D341Med (cell line): ENCODE data around the gene TNRC6B.

ENCODE experiments used
- DNase-seq: peaks from one replicate; pipeline ENCODE4 v3.0.0; 2012; ENCODE audit warnings: low spot score

The TNRC6B gene

DNA sequence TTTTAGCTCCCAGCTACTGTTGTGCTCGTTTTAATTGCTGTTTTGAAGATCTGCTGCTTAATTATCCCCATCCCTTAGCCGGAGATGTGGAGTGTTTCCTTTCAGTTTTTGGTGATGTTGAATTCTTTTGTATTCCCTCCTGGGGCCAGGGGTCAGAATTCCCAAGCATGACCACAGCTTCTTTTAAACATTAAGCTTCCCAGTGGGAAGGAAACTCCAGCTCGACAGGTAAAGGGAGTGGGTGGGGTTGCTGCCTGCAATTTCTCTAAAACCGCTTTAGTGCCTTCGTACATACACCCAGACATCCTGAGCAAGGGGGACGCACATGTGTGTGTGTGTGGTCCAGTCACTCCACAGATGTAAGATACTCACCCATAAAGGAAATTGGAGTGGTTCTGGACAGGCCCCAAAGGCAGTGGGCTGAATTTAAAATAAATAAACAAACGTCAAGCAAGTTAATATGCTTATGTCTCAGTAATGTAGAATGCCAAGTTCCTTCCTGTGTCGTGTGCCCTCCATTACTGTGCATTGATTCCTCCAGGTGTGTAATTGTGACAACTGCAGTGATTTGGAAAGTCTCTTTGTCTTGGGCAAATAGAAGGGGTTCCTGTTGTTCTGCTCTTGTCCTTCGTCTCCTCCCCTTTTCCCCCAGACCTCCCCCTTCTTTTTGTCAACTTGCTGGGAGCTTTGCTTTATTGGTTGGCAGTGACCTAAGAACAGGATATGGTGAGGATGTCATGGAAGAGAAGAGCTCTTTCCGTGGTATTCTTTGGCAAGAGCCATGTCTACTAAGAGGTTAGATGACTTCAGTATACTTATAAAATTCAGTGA, 149.4 kb downstream of the TNRC6B start:
- DNase-seq = no peak

DNA sequence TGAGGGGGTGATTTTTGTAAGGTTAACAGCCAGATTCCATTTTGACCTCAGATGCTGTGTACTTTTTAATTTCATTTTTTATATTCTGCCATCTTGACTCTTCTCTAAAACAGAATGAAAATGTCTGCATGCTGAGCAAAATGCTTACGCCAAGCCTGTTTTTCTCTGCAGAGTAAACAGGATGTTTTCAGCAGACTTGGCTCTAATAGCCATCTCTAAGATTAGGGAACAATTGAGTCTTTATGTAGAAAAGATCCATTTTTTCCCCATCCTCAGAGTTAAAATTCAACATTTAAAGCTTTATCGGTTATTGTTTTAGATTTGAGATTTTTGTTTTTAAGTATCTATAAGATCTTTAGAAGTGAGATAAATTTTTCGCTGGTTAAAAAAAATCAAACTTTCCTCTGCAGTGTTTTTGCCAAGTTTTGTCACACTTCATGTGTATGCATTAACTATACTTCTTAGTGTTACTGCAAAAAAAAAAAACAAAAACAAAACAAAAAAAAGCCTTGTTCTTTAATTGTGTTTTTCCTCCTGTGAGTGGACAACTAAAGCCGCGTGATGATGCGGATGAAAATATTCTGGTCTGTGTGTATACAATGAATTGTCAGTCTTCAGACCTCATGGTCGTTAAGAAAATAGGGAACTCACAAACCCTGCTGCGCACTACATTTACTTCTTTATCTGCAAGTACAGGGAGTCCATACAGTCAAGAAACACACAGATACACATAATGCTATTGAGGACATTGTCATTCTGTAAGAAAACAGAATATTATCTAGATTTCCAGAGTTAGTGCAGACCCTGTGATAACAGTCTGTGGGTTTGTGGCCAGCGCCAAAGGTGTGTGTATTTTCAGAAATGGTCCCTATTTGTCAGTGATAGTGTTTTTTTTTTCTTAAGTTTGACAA, 151.1 kb downstream of the TNRC6B start:
- DNase-seq = no peak

DNA sequence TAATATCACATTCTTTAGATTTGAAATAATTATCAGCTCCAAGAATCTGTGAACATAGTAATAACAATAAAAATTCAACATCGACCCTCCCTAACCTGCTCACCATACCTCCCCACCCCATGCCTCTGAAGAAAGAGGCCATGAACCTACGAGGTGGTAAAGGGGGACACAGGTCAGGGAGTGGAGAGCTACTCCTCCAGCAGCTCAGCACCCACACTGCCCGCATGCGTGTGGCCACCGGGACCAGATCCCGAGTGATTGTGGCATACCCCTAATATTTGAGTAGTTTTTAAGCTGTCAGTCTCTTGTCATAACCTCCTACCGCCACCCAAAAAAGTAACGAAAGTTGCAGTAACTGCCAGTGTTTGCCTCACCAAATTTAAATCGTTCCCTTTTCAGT, 151.7 kb downstream of the TNRC6B start:
- DNase-seq = no peak

DNA sequence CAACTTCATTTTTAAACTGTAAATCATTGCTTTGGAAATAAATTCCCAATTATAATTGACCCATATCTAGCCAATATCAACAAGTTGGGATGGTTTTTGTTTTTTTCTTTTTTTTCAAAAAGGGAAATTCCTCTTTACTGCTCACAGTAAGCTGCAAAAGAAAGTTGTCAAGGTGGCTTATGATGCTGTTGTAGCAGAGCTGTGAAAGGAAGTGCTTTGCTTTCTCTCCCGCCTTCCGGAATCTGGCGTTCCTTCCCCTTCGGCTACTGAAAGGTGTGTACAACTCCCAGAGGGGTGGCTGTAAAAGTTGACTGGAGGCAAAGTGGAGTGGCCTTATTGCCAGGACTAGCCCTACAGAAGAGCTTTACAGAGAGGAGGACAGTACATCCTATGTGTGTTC, 152.4 kb downstream of the TNRC6B start:
- DNase-seq = no peak

DNA sequence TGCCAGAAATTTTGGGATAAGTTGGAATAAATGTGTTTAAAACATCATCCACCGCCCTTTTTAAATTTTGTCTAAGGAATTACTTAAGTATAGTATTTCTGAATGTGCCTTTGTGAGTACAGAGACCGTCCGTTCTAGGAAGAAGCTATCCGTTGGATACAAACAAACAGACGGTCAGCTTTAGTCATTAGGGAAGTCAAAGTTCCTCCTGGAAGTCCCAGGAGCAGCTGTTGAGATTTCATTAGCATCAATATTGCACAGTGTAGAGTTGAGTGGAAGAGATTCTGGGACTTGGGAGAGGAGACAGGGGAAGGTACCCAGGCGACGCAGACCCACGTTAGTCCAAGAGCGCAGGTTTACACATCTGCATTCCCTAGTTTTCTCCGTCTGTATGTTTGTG, 152.9 kb downstream of the TNRC6B start:
- no peak for DNase-seq

DNA sequence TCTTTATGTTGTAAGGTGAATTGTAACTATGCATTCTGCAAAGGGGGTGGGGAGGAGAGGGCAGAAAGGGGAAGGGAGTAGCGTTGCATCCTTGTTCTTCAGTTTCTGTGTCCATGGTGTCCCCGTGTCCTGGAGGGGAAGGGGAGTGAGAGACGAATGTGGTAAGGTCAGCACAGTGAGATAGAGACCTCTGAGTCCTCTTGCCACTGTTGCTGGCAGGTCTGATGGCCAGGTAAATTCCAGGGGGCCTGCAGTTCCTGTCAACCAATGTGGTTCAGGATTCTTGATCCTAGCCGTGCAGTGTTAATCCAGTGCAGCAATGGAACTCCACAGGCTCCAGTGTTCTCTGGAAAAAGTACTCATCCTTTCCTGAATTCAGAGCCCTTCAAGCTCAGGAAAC, 154.0 kb downstream of the TNRC6B start:
- no peak for DNase-seq

DNA sequence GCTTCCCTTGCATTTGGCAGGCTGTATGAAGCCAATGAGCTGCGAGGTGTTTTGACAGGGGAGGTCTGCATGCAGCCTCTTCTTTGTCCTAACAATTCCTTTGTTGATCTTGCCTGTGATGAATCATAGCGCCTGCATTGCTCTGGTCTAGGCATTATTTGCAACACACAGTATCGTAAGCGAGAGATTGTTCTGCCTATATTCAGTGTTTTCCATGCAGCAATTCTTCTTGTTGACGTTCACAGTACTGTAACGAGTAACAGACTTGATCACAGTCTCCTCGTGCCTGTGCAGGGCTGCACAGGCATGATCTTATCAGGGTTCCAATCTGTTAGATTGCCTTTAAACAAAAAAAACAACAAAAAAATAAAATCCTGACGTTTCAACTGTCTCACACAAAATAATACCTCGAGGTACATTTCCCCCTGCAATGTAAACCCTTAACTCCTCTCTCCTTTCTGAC, 154.6 kb downstream of the TNRC6B start:
- DNase-seq = no peak

DNA sequence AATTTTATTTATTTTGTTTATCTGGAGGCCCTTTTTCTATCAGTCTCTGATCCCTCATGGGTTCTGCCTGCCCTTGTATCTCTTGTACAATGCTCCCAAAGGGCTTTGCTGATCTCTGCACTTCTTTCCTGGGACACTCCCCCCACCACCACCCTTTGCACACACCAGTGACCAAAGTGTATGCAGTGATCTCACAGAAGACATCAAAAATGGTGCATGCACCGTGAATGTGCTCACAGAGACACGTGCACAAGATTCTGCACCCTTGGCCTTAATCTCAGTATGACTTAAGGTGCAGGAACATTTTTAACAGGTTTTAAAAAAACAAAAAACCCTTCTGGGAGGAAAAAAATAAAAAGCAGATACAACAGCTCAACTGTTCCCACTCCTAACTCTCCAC, 156.3 kb downstream of the TNRC6B start:
- DNase-seq = no peak

DNA sequence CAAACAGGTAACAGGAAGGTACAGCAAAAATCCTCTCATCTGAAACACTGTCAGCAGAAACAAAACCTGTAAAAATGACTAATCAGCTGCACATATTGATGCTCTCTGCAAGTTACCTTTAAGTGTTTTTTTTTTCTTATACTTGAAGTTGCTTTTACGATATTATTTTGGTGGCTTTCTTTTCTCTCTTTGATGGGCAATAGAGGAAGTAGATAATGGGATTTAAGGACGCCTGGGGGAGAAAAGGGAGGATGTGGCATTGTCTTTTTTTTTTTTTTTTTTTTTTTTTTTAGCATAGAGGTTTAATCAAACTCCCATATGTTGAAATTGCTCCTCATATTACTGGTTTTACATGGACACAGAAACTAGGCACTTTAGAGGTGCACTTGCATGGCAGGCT, 157.2 kb downstream of the TNRC6B start:
- no peak for DNase-seq

DNA sequence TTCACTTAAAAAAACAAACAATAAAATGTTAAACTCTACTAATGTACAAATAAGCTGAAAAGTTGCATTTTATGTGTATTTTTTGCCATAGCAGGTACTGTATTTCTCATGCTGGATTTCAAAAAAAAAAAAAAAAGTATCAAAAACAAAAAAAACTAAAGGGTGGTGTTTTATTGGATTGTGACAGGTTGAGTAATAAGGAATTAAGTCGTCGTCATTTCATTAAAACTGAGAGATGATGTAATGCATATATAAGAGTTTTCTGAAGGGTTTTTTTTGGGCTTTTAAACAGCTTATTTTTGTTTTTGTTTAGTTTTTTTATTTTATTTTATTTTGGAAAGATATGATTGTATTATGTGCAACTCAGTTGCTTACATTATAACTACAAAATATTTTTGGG, 157.6 kb downstream of the TNRC6B start:
- no peak for DNase-seq

DNA sequence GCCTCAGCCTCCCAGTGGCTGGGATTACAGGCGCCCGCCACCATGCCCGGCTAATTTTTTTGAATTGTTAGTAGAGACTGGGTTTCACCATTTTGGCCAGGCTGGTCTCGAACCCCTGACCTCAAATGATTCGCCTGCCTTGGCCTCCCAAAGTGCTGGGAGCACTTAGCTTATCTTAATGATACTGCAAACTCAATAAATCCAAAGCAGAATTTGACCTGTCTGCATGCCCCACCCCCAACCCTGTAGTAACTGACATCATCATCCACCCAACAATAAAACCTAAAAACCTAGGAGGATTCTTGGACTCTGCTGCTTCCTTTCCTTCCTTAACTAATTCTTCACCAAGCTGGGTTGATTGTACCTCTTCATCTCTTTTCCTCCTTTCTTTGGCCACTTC, 162.3 kb downstream of the TNRC6B start:
- DNase-seq = no peak

DNA sequence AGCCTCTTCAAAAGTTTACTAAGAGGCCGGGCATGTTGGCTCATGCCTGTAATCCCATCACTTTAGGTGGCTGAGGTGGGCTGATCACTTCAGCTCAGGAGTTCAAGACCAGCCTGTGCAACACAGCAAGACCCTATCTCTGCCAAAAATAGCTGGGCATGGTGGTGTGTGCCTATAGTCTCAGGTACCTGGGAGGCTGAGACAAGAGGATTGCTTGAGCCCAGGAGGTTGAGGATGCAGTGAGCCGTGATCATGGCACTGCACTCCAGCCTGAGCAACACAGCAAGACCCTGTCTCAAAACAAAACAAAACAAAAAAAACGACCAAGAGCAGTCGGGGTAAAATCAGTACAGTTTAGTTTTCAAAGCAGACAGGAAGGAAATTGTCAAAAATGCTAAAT, 163.9 kb downstream of the TNRC6B start:
- no peak for DNase-seq

DNA sequence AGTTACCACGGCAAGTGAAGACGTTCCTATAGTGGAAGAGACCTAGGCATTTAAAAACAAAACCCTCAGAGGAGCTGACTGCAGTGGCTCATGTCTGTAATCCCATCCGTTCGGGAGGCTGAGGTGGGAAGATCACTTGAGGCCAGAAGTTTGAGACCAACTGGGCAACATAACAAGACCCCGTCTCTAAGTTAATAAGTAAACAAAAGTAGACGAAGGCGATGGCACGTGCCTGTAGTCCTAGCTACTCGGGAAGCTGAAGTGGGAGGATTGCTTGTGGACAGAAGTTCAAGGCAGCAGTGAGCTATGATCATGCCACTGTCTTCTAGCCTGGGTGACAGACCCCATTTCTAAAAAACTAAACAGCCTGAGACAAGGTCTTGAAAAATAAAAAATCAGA, 164.8 kb downstream of the TNRC6B start:
- no peak for DNase-seq

DNA sequence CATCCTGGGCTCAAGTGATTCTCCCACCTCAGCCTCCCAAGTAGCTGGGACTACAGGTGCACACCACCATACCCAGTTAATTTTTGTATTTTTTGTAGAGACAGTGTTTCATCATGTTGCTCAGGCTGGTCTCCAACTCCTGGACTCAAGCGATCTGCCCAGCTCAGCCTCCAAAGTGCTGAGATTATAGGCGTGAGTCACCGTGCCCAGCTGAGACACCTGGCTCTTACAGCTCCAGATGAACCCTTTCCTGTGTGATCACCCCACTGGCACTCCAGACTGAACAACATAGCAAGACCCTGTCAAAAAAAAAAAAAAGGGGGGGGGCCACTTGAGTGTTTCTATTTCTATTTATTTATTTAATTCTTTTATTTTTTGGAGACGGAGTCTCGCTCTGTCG, 167.5 kb downstream of the TNRC6B start:
- DNase-seq = no peak

DNA sequence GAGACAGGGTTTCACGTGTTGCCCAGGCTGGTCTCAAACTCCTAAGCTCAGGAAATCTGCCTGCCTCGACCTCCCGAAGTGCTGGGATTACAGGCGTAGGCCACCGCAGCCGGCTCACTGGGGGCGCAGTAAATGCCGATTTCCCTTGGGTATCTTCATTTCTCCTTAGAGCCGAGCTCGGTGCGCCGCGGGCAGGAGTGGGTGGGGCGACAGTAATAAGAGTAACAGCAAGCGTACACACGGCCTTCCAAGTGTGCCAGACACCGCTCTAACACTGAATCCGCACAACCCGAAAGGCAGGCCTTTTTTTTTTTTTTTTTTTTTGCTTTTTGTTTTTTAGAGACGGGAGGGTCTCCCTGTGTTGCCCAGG, 168.1 kb downstream of the TNRC6B start:
- peak; percentile 74 for DNase-seq

DNA sequence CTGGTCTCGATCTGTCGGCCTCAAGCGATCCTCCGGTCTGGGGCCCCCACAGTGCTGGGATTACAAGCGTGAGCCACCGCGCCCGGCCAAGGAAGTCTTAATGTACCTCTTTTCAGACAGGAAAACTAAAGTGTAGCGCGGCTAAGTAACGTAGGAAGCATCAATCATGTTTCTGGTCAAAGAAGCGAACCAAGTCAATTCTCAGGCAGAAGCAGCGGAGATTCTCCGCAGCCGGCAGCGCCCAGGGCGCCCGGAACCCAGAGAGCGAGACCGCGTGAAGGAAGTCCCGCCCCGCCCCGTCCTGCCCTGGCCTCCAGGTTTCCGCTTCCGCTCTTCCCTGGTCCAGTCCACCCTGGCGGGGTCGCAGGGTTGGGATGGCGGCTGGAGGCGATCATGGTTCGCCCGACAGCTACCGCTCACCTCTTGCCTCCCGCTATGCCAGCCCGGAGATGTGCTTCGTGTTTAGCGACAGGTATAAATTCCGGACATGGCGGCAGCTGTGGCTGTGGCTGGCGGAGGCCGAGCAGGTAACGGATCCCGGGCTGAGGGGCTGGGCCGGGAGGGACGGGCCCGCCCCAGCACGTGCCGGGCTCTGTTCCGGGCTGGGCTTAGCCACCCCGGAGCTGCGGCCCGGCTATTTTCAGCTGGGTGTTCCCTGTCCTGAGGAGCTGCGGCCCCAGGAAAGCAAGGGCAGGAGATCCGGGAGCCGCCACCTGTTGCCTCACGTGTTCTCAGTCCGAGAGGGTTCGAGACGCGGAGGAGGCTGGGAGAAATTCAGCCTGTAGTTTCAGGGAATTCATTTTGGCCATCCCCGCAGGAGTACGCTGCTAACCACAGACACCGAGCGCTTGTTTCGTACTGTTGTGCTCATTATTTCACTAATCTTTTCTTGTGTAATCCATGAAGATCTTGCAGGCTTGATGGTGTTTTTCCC, 168.7 kb downstream of the TNRC6B start, which contains the start of gene ADSL:
ADSL (plus strand) TSS at position 316 of the 934 bp plus-strand sequence; CDS start at position 375, 59 bp downstream.
- DNase-seq = peak; percentile 95

DNA sequence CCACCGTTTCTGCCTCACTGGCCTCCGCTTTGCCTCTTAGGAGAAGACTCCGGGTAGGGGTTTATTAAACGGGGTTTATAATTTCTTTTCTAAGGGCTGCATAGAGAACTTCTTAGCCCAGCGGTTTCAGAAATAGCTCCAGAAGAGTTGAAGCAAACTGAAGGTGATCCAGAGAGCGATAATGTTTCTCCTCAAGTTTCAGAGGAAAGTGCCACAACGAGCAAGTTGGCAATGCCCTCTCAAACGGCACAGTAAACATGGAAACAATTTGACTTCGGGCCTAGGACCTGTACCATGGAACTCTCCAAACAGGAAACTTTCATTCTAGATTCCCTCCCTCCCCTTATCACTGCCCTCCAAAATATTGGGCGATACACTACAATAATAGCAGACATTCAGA, 169.6 kb downstream of the TNRC6B start:
- no peak for DNase-seq

DNA sequence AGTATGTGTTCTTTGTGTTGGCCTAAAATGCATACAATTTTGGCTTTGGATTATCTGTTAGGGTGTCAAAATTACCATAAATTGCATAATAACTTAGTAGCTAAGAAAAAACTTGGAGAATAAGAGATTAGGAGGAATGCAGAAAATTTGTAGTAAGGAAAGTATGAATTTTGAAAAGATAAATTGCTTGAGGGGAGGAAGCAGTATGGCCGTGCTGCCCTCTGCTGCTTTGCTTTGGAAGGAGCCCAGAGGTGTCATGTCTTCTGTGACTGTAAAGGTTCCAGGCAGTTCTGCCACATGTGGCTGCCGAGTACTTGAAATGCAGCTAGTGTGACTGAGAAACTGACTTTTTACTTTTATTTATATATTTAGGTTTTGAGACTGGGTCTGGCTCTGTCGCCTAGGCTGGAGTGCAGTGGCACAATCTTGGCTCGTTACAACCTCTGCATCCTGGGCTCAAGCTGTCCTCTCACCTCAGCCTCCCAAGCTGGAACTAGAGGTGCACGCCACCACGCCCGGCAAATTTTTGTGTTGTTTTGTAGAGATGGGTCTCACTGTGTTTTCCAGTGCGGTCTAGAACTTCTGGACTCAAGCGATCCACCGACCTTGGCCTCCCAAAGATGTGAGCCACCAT, 170.4 kb downstream of the TNRC6B start:
- peak; percentile 74 for DNase-seq

DNA sequence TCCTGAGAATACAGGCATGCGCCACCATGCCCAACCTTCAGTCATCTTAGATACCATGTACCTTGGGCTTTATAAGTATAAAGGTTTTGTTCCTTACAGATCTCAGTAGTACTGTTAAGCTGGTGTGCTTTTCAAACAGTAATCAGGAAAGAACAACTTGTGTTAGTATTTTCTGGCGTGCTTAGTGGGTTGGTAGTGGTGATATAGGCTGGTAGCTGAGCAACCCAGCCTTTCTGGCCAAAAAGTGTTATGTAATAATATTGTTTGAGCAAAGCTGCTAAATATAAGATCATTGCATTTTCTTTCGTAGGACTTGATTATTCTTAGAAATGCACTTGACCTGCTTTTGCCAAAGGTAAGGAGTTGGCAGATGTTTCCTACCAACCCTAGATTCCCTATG, 175.0 kb downstream of the TNRC6B start:
- DNase-seq = no peak

DNA sequence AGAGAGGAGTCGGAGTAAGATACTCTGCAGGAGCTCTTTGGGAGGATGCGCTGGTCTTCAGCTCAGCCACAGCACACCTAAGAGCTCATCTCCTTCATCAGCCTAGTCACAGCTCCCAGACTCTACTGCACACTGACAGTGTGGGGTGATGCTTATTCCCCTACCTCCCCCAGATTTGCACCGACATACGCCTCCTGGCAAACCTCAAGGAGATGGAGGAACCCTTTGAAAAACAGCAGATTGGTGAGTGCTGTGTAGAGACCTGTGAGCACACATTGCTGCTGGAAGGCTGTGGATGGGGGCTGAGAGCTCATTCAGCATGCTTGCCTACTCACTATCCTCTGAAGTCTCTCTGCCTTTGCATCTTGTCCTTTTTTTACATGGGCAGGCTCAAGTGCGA, 183.4 kb downstream of the TNRC6B start:
- DNase-seq = no peak

DNA sequence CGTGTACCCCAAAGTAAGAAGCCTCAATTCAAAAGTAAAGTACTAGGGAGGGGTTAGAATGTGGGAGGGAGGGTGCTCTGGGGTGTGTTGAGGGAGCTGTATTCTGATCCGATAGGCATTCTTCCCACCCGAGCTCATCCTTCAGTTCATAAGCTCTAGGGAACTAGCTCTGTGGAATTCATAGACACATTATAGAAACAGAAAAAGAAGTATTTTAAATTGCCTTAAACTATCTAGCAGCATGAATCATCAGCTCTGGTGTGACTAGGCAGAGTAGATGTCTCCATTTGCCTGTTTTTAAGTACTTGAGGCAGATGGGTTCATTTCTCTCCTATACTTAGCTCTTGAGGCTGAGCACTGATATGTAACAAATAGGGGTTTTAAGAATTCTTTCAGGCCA, 185.3 kb downstream of the TNRC6B start:
- DNase-seq = no peak

DNA sequence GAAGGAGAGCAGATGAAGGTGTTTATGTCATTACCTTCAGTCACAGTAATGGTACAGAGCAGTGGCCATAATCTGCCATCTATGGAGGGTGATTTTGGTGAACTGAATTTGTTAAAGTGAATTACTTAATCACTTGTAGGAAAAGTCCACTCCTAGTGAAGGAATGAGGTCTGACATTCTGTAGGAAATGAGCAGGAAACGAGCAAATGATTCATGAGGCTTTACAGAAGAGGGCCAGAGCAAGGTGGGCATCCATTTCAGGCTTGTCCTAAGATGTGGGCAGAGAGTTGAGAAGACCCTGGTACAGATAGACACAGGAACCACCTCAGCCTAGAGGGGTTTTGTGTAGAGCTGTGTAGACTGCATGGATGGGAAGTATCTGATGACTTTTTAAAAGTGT, 186.7 kb downstream of the TNRC6B start:
- DNase-seq = no peak
